ENCODE data around the gene NHSL2. TPM values are rescaled to one million over a fixed set of nuclear protein-coding genes. Genes with fewer than 3 reads are reported as not detected.

NHSL2 gene
- 38.0 and 71.1 TPM in 2 replicates for total RNA-seq

GRCh38 chrX:71910643-71910985 lies at the start of gene NHSL2:
Gene NHSL2, plus strand, starts transcription at chrX:71910845.

GRCh38 chrX:72131317-72132294 lies 221.0 kb downstream of the NHSL2 start, which contains the start of gene RTL5:
Gene RTL5, minus strand, starts transcription at chrX:72131915.

GRCh38 chrX:72181178-72182125 lies 270.8 kb downstream of the NHSL2 start, which contains the start of gene PIN4:
Gene PIN4, plus strand, starts transcription at chrX:72181757. Its CDS starts 29 bp downstream, at chrX:72181786.

Small RNA genes lying within 50 kb of the gene (small RNA-seq; reads per million reads assigned to genes)
- gene RNU6-1078P = not detected

Other genes with a start within 250 kb of the NHSL2 start
- not detected in 2 replicates for gene CXorf49, start 192.6 kb upstream of the NHSL2 start, total RNA-seq
- gene CXorf49B, start 147.5 kb upstream of the NHSL2 start, total RNA-seq = not detected in 2 replicates
- gene RTL5, start 221.1 kb downstream of the NHSL2 start, total RNA-seq = 0.14 and 0.40 TPM in 2 replicates

Data from thoracic aorta endothelial cell (primary cell).